Smooth muscle cell (in vitro differentiated cells): ENCODE results near the gene FAM222B. TPM values are rescaled to one million over a fixed set of nuclear protein-coding genes. Genes with fewer than 3 reads are reported as not detected.
"Not testable (repeated sequence)": the region's sequence is repeated elsewhere in the genome, so short reads cannot be mapped to it uniquely, and the experiment has no call there.

Experiments
- DNase-seq: peaks from one replicate; lab custom pipeline; 2025; ENCODE audit not compliant: unreplicated experiment; lab: John Stamatoyannopoulos, UW
- H2AFZ ChIP-seq: fragments of 200-600 bp; sonication (generic); 2 replicates; pipeline ENCODE4 v1.6.0; 2016; ENCODE audit warnings: antibody characterized with exemption, low read depth, mild to moderate bottlenecking
- H3F3A ChIP-seq: fragments of 200-600 bp; sonication (generic); 2 replicates; pipeline ENCODE4 v1.6.0; 2017; ENCODE audit warnings: antibody characterized with exemption, low read depth
- H3K27ac ChIP-seq: fragments of 200-600 bp; sonication (generic); 2 replicates; pipeline ENCODE4 v1.5.1; 2016; ENCODE audit warnings: low read depth, mild to moderate bottlenecking
- H3K27me3 ChIP-seq: fragments of 200-600 bp; sonication (generic); 2 replicates; pipeline ENCODE4 v1.6.1; 2016; ENCODE audit warnings: low read depth, mild to moderate bottlenecking
- H3K36me3 ChIP-seq: fragments of 200-600 bp; sonication (generic); 2 replicates; pipeline ENCODE4 v1.5.1; 2016; ENCODE audit warnings: low read depth
- H3K4me1 ChIP-seq: fragments of 200-600 bp; sonication (generic); 2 replicates; pipeline ENCODE4 v1.5.1; 2016; ENCODE audit warnings: low read depth
- H3K4me2 ChIP-seq: fragments of 200-600 bp; sonication (generic); 2 replicates; pipeline ENCODE4 v1.6.0; 2016; ENCODE audit warnings: mild to moderate bottlenecking
- H3K4me3 ChIP-seq: fragments of 200-600 bp; sonication (generic); 2 replicates; pipeline ENCODE4 v1.5.1; 2016; ENCODE audit warnings: mild to moderate bottlenecking
- H3K79me2 ChIP-seq: fragments of 200-600 bp; sonication (generic); 2 replicates; pipeline ENCODE4 v1.6.0; 2016; ENCODE audit warnings: low read depth, mild to moderate bottlenecking
- H3K9ac ChIP-seq: fragments of 200-600 bp; sonication (generic); 2 replicates; pipeline ENCODE4 v1.6.0; 2016; ENCODE audit warnings: low read depth
- H3K9me3 ChIP-seq: fragments of 200-600 bp; sonication (generic); replicated peaks from 2 replicates; pipeline ENCODE4 v1.5.1; 2016; ENCODE audit warnings: low read depth
- H4K20me1 ChIP-seq: fragments of 200-600 bp; sonication (generic); 2 replicates; pipeline ENCODE4 v1.6.0; 2016; ENCODE audit warnings: low read depth
- WGBS: methylation state at CpG from one replicate; pipeline ENCODE4 v1.1.7; 2016; ENCODE audit warnings: low lambda C conversion rate; 5-methylcytosine and 5-hydroxymethylcytosine counted together
- polyA plus RNA-seq: library from polyadenylated mRNA; unstranded; fragments of >200 nt; fragmentation: Nextera tagmentation; extraction: Ambion mirVana; gene quantifications from 2 replicates; pipeline ENCODE4 v1.2.1, GENCODE V29; 2016
- total RNA-seq: library from RNA; depleted of rRNA; stranded (reverse); fragments of >200 nt; gene quantifications from 2 replicates; pipeline ENCODE4 v1.2.3, GENCODE V29; 2014
- TF ChIP-seq, protein P1 (sequence below): fragments of 200-600 bp; sonication (generic); IDR thresholded peaks from 2 replicates; pipeline ENCODE4 v1.5.1; 2017; ENCODE audit warnings: borderline replicate concordance, mild to moderate bottlenecking, antibody characterized with exemption; ENCODE audit not compliant: insufficient read depth, poor library complexity, severe bottlenecking

Gene FAM222B
- total and polyA plus RNA-seq, 2 experiments from 2014 or later: 20.5 to 28.0 TPM

DNA sequence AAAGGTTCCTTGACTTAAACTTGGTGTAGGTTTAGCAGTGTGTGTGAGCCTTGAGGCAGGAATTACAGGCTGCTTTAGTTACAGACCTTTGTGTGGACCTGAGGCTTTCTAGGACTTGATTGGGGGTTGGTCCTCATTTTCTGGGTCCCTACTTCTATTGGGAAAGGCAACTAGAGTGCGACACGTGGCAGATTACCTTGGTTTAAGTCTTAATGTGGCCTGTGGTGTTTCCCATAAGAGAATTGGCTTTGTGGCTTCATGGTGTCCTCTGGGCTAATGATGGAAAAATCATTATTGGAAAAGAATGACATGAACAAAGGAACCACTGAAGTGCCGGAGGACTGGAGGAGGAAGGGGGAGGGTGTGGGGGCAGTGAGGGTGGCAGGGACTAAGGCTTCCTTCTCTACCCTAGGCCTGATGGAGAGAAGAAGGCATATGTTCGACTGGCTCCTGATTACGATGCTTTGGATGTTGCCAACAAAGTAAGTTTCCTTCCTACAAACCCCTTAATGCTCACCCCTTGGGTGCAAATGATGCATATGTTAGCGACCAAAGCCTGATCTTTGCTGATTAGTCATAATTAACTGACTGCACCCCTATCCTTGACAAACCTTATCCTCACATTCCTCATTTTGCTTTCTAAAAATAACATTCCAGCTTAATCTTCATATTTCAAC, 119.3 kb downstream of the FAM222B start:
- H3K4me2 ChIP-seq: no peak overlapping the region
- DNase-seq: no peak
- H3K36me3 ChIP-seq: no peaks in the 10 kb centered on the region
- no peak overlapping the region for H3K9ac ChIP-seq
- TF ChIP-seq, protein P1, sequence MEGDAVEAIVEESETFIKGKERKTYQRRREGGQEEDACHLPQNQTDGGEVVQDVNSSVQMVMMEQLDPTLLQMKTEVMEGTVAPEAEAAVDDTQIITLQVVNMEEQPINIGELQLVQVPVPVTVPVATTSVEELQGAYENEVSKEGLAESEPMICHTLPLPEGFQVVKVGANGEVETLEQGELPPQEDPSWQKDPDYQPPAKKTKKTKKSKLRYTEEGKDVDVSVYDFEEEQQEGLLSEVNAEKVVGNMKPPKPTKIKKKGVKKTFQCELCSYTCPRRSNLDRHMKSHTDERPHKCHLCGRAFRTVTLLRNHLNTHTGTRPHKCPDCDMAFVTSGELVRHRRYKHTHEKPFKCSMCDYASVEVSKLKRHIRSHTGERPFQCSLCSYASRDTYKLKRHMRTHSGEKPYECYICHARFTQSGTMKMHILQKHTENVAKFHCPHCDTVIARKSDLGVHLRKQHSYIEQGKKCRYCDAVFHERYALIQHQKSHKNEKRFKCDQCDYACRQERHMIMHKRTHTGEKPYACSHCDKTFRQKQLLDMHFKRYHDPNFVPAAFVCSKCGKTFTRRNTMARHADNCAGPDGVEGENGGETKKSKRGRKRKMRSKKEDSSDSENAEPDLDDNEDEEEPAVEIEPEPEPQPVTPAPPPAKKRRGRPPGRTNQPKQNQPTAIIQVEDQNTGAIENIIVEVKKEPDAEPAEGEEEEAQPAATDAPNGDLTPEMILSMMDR: no peak
- no peaks in the 10 kb centered on the region for H3K9me3 ChIP-seq
- peak overlapping the region; percentile 98 for H3K27ac ChIP-seq
- 86% methylated on average over 6 of the region's 6 CpGs for WGBS
- H4K20me1 ChIP-seq: peaks cover 47% of the 10 kb centered on the region
- peaks cover 33% of the 10 kb centered on the region for H3K4me1 ChIP-seq
- H2AFZ ChIP-seq: no peak overlapping the region
- H3K4me3 ChIP-seq: no peak overlapping the region
- peaks cover 32% of the 10 kb centered on the region for H3K79me2 ChIP-seq
- H3F3A ChIP-seq: peaks cover 36% of the 10 kb centered on the region
- no peaks in the 10 kb centered on the region for H3K27me3 ChIP-seq

DNA sequence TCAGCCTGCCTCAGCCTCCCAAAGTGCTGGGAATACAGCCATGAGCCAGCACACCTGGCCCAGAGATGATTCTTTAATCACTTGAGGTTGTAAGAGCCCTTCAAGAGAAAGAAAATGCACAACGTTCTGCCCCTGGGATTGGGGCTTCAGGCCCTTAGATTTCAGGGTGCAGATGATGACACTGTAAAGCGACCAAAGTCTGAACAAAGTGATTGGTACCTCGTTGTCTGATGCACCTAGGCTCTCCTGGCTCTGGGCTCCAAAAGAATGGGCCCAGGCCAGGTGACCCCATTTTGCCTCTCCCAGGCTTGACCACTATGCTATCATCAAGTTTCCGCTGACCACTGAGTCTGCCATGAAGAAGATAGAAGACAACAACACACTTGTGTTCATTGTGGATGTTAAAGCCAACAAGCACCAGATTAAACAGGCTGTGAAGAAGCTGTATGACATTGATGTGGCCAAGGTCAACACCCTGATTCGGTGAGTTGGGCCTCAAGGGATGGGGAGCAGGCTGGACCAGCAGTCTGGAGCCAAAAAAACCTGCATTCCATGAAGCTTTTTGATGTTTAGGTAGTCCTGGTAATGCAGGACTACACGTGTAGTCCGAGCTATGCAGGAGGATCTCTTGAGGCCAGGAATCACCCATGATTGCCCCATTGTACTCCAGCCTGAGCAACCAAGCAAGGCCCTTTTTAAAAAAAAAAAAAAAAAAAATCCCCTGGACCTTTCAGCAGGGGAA, 120.0 kb downstream of the FAM222B start:
- Histone ChIP-seq H3K9me3 (no peaks in the 10 kb centered on the region), H3K27ac (peak overlapping the region; percentile 98), H3K4me2 (no peak overlapping the region), H3K36me3 (no peaks in the 10 kb centered on the region), H2AFZ (no peak overlapping the region), H3K4me3 (no peak overlapping the region), H3K4me1 (peaks cover 34% of the 10 kb centered on the region), H3K79me2 (peaks cover 32% of the 10 kb centered on the region), H3K9ac (no peak overlapping the region), H4K20me1 (peaks cover 47% of the 10 kb centered on the region), H3F3A (peaks cover 37% of the 10 kb centered on the region), H3K27me3 (no peaks in the 10 kb centered on the region)
- 81% methylated on average over 7 of the region's 7 CpGs for WGBS
- no peak for DNase-seq
- TF ChIP-seq, protein P1: no peak

DNA sequence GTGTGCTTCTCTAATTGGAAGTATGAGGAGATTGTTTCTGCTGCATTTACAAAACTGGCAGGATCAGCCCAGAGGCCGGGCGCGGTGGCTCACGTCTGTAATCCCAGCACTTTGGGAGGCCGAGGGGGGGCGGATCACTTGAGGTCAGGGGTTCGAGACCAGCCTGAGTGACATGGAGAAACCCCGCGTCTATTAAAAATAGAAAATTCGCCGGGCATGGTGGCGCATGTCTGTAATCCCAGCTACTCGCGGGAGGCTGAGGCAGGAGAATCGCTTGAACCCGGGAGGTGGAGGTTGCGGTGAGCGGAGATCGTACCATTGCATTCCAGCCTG, 121.6 kb downstream of the FAM222B start:
- Histone ChIP-seq H3K4me2 (peak overlapping the region; percentile 94), H3K79me2 (peaks cover 47% of the 10 kb centered on the region), H4K20me1 (peaks cover 58% of the 10 kb centered on the region), H3K4me1 (peaks cover 41% of the 10 kb centered on the region), H3F3A (peaks cover 33% of the 10 kb centered on the region), H3K9ac (peak overlapping the region; percentile 85), H3K4me3 (peak overlapping the region; percentile 79), H3K27ac (peak overlapping the region; percentile 98)
- not testable (repeated sequence) for H3K36me3 ChIP-seq, DNase-seq, H3K9me3 ChIP-seq, H2AFZ ChIP-seq, H3K27me3 ChIP-seq
- 16% methylated on average over 19 of the region's 19 CpGs for WGBS

DNA sequence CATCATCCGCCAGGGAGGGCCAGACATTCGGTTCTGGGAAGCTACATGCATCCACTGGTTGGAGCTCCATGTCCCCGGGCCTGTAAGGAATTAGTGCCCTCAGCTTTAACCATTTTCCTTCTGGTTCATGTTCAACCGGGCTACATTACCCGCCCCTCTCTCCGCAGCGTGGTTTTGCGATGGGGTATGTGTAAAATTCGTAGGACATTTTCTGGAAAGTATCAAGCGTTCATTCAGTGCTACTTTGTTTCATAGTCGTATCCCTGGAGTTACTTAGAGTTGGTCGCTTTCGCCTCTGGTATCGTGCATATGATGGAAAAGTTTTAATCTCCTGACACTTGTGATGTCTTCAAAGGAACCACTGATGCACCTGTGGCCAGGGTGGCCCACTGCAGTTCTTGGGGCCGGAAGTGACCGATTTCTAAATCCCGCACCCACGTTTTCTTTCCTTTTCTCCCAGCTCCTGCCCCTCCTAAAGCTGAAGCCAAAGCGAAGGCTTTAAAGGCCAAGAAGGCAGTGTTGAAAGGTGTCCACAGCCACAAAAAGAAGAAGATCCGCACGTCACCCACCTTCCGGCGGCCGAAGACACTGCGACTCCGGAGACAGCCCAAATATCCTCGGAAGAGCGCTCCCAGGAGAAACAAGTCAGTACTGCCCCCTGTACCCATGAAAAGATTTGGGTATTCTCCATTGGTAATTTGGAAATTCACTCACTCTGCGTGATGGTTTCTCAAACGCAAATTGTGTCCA, 122.2 kb downstream of the FAM222B start:
- 1% methylated on average over 30 of the region's 30 CpGs for WGBS
- DNase-seq: no peak

More for the DNA sequence above, 122.2 kb downstream of the FAM222B start:
- H3K36me3 ChIP-seq: no peaks in the 10 kb centered on the region
- no peak overlapping the region for H2AFZ ChIP-seq
- H3K4me1 ChIP-seq: peaks cover 42% of the 10 kb centered on the region
- no peaks in the 10 kb centered on the region for H3K27me3 ChIP-seq
- TF ChIP-seq, protein P1: no peak
- H3K9ac ChIP-seq: peak overlapping the region; percentile 85
- no peaks in the 10 kb centered on the region for H3K9me3 ChIP-seq
- peaks cover 53% of the 10 kb centered on the region for H3K79me2 ChIP-seq
- H3K27ac ChIP-seq: peak overlapping the region; percentile 98
- peaks cover 34% of the 10 kb centered on the region for H3F3A ChIP-seq
- peaks cover 63% of the 10 kb centered on the region for H4K20me1 ChIP-seq
- peak overlapping the region; percentile 79 for H3K4me3 ChIP-seq
- H3K4me2 ChIP-seq: peak overlapping the region; percentile 94
